ENCODE measurements around the gene UBA1.

Gene UBA1

DNA sequence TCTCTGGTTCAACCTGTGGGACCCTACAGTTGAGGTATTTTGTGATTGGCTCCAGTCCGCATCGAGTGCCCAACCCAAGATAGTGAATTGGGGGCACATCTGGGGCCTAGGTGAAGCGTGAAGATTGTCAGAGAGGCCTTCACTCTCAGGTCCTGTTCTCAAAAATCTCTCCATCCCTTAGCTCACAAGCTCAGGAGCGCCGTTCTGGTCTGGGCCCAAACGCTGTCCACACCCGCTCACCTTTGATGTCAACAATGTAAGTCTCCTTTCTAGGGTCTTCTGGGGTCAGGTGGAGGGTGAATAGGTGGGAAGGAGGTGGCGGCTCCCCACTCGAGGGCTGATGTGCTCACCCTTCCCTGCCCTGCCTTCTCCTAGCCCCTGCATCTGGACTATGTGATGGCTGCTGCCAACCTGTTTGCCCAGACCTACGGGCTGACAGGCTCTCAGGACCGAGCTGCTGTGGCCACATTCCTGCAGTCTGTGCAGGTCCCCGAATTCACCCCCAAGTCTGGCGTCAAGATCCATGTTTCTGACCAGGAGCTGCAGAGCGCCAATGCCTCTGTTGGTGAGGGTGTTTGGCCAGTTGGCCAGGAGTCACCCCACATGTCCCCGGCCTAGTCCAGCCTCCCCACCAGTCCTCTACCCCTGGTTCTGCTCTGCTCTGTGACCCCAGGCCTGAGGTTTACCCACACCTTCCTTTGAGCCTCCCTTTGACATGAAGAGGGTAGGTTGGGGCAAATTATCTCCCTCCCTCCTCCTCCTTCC is 17.2 kb downstream of the UBA1 start:
- in situ Hi-C loops (cut with HindIII; ENCODE audit: low sequenced_read_pairs), result no loop called here

DNA sequence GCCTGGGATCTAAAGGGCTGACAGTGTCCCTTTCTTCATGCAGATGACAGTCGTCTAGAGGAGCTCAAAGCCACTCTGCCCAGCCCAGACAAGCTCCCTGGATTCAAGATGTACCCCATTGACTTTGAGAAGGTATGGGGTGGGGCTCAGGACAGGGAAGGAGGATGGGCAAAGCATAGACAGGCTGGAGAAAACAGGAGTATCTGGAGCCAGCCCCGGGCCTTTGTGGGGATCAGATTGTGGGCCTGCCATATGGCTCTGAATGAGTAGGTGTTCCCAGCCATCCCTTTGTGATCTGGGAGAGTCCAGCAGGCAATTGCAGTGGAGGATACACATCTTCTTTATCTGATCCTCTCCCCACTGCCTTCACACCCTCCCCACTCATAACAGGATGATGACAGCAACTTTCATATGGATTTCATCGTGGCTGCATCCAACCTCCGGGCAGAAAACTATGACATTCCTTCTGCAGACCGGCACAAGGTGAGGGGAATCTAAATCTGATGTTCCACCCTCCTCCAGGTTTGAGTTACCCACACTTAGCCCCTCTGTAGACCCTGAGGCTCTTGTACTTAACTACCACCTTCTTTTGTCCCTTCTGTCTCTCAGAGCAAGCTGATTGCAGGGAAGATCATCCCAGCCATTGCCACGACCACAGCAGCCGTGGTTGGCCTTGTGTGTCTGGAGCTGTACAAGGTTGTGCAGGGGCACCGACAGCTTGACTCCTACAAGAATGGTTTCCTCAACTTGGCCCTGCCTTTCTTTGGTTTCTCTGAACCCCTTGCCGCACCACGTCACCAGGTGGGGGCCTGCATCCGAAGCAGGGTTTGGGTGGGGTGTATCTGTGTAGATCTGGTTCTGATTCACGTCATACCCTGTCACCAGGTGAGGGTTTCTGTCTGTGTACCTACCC is 19.0 kb downstream of the UBA1 start:
- in situ Hi-C loops (cut with HindIII; ENCODE audit: low sequenced_read_pairs), result no loop called here

DNA sequence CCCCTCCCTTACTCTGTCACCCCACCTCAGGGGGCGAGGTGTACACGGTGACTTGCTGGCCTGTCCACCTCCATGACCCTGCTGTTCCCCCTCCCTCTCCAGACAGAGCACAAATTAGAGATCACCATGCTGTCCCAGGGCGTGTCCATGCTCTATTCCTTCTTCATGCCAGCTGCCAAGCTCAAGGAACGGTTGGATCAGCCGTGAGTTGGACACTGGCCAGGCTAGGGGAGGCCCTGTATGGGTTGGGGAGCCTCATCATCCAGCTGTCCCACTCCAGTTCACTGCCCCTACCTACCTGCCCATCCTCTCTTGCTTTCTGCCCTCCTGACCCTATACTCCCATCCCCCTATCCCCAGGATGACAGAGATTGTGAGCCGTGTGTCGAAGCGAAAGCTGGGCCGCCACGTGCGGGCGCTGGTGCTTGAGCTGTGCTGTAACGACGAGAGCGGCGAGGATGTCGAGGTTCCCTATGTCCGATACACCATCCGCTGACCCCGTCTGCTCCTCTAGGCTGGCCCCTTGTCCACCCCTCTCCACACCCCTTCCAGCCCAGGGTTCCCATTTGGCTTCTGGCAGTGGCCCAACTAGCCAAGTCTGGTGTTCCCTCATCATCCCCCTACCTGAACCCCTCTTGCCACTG is 20.9 kb downstream of the UBA1 start:
- in situ Hi-C loops (cut with HindIII; ENCODE audit: low sequenced_read_pairs), result no loop called here

DNA sequence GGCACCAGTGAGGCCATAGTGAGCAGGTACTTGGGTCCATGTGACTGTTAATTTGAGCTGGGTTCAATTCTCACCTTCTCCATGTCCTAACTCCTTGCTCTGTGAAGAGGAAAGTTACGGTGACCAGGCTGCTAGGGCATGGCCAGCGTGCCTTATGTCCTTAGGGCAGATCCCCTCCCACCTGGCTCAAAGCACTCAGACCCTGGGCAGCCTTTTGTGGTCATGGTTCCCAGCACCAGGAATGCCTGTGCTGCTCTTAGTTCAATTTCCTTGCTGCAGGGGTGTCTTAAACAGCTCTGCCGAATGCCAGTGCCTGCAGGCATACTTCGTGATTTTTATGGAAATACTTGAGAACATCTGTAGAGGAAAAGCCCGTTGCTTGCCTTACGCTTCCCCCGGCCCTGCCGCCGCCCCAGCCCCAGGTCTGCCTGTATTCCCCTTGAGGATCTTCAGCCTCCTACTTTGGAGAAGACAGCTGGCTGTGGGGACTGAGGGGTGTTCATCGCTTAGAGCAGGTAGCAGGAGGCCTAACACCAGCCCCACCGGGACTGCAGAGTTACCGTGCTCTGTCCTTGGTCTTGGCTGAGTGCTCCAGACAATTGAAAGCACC is 21.8 kb downstream of the UBA1 start:
- in situ Hi-C loops (cut with HindIII; ENCODE audit: low sequenced_read_pairs), result no loop called here

DNA sequence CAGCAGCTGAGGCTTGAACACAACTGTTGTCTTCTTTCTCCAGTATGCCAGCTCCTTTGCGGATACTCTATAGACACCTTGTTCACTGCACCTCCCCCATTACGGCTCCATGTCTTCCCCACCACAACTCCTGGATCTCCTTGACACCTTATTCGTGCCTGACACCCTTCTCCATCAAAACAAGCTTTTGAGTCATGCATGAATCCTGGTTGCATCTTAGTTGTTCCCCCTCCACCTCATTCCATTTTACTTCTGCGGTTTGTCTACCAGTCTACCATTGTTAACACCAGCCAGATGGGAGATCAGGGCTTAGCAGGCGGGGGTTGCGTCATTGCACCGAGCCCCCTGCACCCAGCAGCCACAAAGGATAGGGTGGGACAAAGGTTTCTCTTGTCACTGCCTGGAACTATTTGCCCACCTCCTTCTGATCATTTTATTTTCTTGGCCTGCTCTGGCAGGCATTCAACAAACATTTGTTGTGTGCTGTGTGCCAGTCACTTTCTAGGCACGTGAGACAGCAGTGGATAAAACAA is 22.8 kb downstream of the UBA1 start:
- in situ Hi-C loops (cut with HindIII; ENCODE audit: low sequenced_read_pairs), result no loop called here

DNA sequence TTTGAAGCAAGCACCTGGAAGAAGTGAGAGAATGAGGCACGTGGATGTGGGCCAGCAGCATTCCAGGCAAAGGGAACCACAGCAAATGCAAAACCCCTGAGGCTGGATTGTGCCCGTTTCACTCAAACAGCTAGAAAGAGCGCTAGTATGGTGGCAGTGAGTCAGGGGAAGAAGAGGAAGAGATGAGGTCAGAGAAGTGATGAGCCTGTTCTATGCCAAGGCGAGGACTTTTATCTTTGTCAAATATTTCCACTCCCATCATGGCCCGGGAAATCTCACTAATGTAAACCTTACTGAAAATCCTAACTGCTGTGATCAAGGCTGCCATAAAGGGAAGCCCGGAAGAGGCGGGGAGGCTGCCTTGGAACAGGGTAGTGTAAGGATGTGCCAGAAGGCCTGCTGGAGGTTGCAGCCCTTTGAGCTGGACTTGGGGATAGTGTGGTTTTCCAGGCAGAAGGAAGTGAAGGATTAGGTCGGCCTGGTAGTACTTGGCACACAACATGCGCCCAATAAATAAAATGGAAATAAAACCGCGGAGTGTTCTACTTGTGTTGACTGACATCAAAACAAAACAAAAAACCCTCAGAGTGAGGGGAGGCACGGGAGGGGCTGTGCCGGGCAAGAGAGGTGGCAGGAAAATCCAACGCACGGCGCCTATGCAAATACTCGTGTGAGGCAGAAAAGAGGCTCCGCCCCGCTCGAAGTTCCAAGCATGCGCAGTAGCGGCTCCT is 23.7 kb downstream of the UBA1 start:
- in situ Hi-C loops (cut with HindIII; ENCODE audit: low sequenced_read_pairs), result no loop called here

DNA sequence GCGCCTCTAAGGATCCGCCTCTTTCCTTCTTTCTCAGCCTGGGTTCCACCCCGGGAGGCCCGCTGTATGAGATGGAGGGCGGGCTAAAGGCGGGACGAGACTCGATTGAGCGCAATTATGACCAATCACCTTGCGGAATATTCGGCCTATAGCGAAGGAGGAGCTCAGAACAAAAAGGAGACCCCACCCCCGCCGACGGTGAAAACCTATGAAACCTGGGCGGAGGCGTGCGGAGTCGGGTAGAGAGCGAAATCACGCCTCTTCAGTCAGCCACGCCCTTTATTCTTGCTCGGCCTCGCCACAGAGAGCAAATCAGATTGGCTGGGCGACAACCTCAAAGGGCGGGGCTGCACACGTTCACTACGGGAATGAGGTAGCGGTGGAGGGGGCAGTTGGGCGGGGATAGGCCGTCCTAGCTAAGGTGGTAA is 24.2 kb downstream of the UBA1 start:
- in situ Hi-C loops (cut with HindIII; ENCODE audit: low sequenced_read_pairs), result no loop called here

DNA sequence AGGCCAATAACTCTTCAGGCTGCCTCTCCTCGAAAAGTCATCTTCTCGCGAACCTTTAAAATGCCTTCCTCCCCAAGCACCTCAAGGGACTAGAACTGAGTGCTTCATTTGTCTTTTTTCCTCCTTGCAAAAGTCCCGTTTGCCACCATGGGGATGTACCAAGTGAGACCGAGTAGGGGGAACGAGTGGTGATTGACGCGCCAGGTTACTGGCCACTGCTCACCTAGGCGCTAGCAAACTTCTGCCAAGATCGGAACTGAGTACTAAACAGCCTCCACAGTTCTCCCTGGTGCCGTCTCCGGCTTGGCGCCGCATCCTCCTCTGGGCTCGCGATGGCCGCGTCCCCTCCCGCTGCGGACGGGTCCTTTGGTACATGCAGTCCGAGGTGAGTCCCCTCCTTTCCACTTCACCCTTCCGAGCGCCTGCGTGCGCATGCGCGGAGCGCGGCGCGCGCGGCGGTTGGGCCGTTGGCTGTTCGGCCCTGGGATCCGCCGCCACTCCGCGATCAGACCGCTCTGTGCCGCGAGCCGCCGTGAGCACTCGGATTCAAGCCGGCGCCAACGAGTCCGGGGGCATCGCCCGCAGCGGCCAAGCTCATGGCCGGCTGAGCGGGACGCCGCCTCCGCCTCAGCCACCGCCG is 24.8 kb downstream of the UBA1 start, which contains the start of gene CDK16:
Gene CDK16 (plus strand): TSS at position 402 of the 640 bp plus-strand sequence. CDS start 4,877 bp downstream, outside the sequence.
- in situ Hi-C loops (cut with HindIII; ENCODE audit: low sequenced_read_pairs), result no loop called here

DNA sequence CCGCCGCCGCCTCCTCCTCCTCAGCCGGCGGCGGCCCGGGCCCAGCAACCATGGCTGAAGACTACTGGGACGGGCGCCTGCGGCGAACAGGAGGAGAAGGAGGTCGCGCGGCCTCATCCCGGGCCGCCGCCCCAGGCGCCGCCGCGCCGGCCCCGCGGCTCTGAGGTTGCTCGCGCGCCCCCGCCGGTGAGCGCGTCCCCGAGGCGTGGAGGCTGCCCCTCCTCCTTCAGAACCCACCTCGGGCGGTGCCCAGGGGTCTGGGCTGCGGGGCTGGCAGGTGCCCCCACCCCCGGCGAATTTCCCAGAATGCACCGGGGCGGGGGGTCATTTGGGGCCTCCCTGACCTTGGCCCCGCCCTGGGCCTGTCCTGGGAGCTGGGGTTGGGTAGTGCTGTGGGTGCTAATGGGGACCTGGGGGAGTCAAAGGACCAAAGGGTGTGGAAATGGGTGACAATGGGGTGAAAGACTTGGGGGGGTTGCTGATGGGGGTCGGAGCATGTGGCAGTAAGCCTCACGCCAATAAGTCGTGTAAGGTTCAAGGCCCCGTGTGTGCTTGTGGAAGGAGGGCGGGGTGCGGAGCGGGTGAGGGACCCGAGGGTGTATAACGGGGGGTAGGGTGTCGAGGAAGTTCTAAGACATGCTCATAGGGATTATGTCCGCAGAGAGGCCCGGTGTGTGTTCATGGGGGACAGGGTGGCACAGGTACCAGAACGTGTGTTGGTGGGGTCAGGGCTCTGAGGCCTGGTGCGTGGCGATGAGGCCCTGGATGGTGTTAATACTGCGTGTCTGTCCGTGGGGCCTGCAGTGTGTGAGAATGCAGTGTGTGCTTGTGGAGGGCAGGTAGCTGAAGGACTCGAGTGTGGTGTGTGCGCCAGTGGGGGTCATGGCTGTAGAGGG is 25.5 kb downstream of the UBA1 start:
- in situ Hi-C loops (cut with HindIII; ENCODE audit: low sequenced_read_pairs), result no loop called here

DNA sequence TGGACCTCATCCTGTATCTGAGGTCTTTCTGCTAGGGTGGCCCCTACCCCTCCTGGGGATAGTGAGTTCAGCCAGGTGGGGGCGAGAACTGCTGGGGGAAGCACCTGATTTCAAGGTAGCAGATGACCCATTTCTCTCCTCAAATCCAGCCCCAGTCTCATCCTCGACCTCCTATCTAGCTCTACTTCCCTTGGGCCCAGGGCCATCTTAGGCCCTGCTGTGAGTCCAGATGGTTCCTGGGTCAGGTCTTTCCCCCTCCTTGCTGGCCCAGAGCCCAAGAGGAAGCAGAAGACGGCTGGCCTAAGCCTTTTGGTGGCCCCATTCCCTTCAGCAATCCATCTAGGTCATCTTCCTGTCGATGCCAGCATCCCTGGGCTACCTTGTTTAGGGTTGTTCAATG is 28.1 kb downstream of the UBA1 start:
- in situ Hi-C loops (cut with HindIII; ENCODE audit: low sequenced_read_pairs), result no loop called here

DNA sequence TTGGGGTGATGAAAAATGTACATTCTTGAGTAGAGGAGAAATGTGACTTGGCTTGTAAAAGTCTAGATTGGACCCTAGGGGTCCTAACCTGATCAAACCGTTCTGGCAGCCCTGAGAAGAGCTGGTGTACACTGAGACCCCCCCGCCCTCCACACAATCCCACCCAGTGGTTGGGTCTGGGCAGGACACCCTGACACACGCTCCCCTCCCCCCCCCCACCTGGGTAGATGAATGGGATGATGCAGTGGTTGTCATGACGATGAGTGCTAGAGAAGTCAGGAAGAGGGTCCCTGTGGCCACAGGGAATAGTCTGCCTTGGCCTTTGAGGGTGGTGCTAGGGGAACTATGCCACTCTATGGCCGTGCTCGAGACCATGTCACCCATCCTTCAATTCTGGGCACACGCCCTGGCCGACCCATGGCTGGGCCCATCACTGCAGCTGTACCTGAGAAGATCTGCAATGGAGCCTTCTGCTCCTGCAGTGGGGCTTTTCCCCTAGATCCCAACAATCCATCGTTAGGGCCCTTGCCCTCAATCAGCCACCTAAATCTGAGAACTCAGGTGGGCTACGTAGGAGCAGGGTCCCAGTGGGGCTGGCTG is 29.2 kb downstream of the UBA1 start:
- in situ Hi-C loops (cut with HindIII; ENCODE audit: low sequenced_read_pairs), result no loop called here

DNA sequence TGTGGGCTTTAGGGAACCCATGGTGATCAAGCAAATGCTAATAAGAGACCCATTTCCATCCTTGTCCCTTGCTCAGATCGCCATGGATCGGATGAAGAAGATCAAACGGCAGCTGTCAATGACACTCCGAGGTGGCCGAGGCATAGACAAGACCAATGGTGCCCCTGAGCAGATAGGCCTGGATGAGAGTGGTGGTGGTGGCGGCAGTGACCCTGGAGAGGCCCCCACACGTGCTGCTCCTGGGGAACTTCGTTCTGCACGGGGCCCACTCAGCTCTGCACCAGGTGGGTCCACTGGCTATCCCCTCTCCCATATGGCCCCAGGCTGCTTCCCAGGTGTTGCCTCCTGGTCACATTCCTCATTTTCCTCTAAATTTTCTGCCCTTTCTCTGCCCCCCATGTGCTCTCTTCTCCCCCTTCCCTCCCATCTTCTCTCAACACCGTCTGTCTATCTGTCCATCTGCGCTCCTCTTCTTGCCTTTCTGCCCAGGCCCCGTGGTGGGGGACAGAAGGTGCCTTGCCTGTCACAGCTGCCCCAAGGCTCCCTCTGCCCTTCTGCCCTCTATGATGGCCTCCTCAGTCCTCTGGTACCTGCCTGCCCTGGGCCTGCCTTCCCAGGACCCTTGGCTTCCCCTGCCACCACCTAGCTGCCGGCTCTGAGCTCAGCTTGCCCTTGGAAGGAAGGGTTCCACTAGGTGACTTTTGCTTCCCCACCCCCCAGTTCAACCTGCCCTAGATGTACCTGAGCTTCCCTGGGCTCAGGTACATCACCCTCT is 30.0 kb downstream of the UBA1 start:
- in situ Hi-C loops (cut with HindIII; ENCODE audit: low sequenced_read_pairs), result no loop called here

DNA sequence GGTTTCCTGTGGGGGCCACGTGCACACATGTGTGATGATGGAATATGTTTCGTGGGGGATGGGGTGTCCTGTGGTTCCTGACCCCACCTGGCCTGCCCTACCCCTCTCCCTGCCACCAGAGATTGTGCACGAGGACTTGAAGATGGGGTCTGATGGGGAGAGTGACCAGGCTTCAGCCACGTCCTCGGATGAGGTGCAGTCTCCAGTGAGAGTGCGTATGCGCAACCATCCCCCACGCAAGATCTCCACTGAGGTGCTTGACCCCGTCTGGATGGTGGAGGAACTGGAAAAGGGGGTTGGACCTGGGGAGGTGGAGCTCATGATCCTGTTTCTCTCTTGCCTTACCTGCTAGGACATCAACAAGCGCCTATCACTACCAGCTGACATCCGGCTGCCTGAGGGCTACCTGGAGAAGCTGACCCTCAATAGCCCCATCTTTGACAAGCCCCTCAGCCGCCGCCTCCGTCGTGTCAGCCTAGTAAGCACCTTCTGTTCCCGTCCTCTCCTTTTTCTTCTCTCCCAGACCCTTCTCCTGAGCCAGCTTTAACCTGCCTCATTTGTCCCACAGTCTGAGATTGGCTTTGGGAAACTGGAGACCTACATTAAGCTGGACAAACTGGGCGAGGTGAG is 30.8 kb downstream of the UBA1 start:
- in situ Hi-C loops (cut with HindIII; ENCODE audit: low sequenced_read_pairs), result no loop called here

DNA sequence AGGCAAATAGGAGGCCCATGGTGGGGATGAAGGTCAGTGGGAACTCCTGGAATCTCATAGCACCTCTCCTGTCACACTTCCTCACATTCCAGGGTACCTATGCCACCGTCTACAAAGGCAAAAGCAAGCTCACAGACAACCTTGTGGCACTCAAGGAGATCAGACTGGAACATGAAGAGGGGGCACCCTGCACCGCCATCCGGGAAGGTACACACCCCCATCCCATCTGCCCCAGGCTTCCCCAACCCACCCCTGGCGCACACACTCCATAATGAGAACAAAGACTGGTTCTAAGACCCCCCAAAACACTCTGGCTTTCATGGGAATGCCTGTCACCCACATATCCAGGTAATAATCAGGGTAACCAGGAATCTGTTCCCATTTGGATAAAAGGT is 31.3 kb downstream of the UBA1 start:
- in situ Hi-C loops (cut with HindIII; ENCODE audit: low sequenced_read_pairs), result no loop called here

DNA sequence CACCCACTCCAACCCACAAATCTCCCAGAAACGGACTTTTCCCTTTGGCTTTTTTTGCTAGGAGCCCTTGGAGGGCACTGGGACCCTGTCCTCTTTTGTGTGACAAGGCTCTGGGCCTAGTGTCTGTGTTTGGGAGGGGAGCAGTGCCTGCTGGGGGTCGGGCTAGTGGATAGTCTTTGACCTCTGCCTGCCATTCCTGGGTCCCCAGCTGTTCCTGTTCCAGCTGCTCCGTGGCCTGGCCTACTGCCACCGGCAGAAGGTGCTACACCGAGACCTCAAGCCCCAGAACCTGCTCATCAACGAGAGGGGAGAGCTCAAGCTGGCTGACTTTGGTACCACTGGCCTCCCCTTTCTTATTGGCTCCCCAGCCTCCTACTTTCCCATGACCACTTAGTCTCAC is 32.4 kb downstream of the UBA1 start:
- in situ Hi-C loops (cut with HindIII; ENCODE audit: low sequenced_read_pairs), result no loop called here

DNA sequence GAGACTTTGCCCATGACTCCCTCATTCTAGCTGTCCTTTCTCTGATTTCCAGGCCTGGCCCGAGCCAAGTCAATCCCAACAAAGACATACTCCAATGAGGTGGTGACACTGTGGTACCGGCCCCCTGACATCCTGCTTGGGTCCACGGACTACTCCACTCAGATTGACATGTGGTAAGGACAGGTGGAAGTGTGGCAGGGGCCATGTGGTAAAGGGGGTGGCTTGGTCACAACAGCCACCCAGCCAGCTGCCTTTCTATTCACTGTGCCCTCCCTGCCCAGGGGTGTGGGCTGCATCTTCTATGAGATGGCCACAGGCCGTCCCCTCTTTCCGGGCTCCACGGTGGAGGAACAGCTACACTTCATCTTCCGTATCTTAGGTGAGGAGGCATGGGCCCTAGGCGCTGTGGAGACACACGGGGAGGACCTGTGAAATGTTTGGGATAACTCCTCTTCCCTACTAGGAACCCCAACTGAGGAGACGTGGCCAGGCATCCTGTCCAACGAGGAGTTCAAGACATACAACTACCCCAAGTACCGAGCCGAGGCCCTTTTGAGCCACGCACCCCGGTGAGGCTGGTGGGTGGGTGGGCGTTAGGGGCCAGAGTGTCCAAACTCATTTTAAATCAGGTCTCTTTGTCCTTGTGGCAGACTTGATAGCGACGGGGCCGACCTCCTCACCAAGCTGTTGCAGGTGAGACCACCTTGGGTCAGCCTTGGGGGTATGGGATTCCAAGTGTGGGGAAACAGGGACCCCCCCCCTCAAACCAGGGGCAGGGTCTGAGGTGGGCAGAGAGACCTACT is 33.1 kb downstream of the UBA1 start:
- in situ Hi-C loops (cut with HindIII; ENCODE audit: low sequenced_read_pairs), result no loop called here

DNA sequence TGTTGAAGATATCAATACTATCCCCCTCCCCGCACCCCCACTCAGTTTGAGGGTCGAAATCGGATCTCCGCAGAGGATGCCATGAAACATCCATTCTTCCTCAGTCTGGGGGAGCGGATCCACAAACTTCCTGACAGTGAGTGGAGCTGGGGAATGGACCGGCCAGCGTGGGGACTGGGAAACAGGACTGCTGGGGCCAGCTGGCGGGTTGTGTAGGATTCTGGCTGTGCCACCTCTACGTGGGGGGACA is 33.6 kb downstream of the UBA1 start:
- in situ Hi-C loops (cut with HindIII; ENCODE audit: low sequenced_read_pairs), result no loop called here
